ENCODE measurements around the gene PRKCE.
A peak's percentile ranks its signal among the peaks of the same experiment; 100 is the strongest.

Gene PRKCE

DNA sequence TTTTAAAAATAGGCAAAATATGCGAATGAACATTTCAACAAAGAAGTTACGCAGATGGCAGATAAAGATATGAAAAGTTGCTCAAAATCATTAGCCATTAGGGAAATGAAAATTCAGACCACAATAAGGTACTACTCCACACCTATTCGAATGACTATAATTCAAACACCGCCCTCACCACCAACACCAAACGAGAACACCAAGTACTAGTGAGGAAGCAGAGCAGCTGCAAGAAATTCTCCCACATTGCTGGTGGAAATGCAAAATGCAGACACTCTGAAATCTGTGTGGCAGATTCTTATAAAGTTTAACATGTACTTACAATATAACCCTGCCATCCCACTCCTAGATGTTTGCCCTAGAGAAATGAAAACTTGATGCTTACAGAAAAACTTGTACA lies 17.3 kb upstream of the PRKCE start:
- DNase-seq, result no peak

DNA sequence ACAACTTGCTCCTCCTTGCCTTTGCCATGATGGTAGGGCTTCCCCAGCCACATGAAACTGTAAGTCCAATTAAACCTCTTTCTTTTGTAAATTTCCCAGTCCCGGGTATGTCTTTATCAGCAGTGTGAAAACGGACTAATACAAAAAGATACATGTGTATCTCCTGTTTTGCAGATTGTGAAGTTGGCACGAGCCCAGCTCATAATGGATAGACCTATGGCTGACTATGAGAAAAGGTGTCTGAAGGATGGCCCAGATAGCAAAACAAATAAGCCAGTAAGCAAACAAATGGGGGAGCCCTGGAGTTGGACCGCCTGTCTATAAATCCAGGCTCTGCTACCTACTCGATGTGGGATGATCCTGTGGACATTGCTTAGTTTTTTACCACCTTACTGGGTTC lies 15.5 kb upstream of the PRKCE start:
- no peak for DNase-seq

- no peak for DNase-seq
Measured at GRCh38 chr2:45637440-45637839, 14.0 kb upstream of the PRKCE start.

GRCh38 chr2:45640576-45640975 lies 10.9 kb upstream of the PRKCE start:
- DNase-seq, result no peak

- no peak for DNase-seq
Measured at GRCh38 chr2:45643095-45643494, 8.4 kb upstream of the PRKCE start.

GRCh38 chr2:45643543-45644542 lies 7.6 kb upstream of the PRKCE start:
- no peak for DNase-seq

DNA sequence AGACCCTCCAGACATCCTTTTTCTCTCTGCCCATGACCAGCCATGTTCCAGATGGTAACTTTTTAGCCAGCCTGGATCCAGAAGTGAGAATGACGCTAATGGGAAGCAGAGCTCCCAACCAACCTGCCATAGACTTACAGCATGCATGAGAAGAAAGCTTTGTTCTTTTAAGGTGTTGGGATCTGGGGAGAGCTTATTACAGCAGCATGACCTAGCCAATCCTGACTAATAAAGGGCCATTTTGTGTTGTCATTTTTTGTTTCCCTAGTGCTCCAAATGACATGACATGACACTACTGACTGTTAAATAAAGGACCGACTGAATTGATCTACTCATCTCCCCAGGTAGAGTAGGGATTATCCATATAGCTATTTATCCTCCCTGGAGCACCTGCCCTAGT lies 5.2 kb upstream of the PRKCE start:
- no peak for DNase-seq

DNA sequence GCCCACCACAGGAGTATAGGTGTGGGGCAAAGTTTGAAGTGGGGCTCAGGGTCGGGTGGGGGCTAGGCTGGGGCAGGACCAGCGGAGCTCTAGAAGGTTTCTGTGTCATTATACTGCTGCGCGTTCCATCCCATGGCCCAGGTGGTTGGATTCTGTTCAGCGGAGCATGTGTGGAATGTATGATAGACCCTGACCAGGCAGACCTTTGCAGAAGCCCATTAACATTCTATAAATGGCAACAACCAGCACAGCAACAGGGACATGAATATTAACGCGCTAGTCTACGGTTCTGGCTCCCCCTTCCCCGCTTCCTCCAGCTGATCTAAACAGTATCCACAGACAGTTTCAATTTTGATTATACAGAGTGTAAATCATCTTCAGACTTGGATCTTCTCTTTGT lies 4.1 kb upstream of the PRKCE start:
- DNase-seq, result no peak

- DNase-seq, result no peak
Measured at GRCh38 chr2:45647986-45648520, 3.4 kb upstream of the PRKCE start.

DNA sequence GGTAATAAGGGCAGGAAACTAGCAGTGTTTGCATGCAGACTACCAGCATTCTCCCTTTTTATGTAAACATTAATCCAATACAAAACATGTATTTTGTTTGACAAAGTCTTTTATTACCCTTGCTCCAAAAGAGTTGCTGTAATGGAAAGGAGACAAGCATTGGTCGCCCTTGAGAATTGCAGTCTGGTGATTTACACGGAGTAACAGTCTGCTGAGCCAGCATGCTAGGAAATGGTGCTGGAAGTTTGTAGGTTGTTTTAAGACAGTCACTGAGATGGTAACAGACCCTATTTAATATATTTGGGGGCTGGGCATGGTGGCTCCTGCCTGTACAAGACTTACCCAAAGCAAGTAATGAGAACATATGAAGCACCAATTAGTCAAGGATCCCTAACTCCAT lies 2.8 kb upstream of the PRKCE start:
- DNase-seq, result no peak

- DNase-seq, result no peak
Measured at GRCh38 chr2:45649462-45649857, 2.0 kb upstream of the PRKCE start.

- DNase-seq, result no peak
Measured at GRCh38 chr2:45649858-45650811, 1.3 kb upstream of the PRKCE start.

DNA sequence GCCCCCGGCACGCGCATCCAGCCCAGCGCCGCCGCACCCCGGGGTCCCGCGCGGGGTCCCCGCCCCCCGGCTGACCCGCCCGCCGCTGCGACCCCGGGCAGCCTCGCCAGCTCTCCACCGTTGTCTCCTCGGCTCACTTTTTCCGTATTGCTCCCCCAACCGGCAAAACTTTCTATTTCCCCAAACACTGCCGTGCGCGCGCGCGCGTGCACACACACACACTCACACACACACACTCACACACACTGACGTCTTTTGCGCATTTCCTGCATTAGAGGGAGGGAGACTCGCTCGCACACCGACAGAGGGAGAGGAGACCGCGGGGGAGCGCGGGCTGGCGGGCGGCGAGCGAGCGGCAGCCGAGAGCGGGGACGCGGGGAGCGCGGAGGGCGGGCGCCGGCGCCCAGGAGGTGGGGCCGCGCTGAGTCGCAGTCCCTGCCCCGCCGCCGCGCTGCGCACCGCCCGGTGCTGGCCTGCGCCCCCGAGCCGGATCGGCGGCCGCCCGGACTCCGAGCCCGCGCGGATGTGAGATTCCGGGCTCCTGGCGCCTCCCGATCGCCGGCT lies 542 bp upstream of the PRKCE start:
- DNase-seq, result peak; percentile 75

DNA sequence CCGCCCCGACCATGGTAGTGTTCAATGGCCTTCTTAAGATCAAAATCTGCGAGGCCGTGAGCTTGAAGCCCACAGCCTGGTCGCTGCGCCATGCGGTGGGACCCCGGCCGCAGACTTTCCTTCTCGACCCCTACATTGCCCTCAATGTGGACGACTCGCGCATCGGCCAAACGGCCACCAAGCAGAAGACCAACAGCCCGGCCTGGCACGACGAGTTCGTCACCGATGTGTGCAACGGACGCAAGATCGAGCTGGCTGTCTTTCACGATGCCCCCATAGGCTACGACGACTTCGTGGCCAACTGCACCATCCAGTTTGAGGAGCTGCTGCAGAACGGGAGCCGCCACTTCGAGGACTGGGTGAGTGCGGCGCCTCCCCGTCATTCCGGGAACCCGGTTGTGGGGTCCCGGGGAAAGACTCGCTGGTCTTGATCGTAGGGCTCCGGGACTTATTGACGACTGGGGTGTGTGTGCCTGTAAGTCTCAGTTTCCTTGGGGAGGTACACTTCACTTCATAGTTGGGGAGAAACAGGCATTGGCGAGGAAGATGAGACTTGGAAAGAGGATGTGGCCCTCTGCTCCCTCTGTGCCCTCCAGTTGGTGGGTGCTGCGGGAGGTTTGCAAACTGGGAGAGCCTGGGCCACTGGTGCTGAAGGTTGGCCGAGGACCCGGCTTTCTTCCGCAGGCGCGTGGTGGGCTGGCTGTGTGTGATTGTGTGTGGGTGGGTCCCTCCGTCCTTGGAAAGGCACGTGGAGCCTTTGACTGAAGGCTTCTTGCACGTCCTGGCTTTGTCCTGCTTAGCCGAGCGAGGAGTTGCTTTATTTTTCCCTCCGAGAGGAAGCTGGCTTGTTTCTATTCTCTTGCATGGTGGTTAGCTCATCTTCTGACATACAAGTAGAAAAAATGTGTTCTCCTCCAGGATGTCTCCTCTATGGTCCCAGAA lies 886 bp downstream of the PRKCE start:
- DNase-seq, result no peak

GRCh38 chr2:45653122-45653913 lies 1.8 kb downstream of the PRKCE start:
- no peak for DNase-seq

DNA sequence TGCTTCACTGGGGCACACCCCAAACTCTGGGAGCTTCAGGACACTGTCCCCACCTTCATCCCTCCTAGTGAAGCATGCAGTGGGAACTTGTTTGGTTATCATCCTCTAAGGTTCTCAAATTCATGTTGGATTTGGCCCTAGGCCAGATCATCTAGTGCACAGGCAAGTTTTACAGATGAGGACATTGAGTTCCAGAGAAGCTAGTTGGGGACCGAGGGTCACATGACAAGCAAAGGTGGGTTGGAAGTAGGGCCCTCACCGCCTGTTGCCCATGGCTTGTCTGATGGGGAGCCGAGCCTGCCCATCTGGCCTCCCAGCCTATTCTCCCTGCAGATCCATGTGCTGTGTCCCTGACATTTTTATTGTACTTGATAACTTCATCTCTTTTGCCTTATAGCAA lies 2.8 kb downstream of the PRKCE start:
- no peak for DNase-seq

- no peak for DNase-seq
Measured at GRCh38 chr2:45661828-45662227, 10.4 kb downstream of the PRKCE start.

- no peak for DNase-seq
Measured at GRCh38 chr2:45664635-45665261, 13.3 kb downstream of the PRKCE start.

DNA sequence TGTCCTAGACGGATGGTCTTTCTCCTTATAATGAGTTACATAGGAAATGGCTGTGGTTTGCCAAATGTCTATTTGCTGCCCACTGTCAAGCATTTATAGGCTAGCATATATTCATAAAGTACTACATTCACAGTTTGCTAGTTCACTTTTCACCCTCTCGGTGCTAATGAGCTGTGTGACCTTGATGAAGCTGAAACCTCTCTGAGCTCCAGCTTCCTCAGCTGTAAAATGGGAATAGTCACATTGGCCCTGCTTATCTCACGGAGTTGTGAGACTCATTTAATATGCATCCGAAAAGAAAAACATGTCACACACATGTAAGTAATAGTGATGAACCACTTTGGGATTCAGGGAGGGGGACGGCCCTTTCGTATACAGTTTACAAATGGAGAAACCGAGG lies 17.0 kb downstream of the PRKCE start:
- DNase-seq, result no peak

GRCh38 chr2:45669032-45669486 lies 17.6 kb downstream of the PRKCE start:
- DNase-seq, result no peak

Data from GF-D8 (cell line).